Naive thymus-derived CD8-positive, alpha-beta T cell (primary cell): ENCODE measurements around the gene CAGE1. TPM values are rescaled to one million over a fixed set of nuclear protein-coding genes. Genes with fewer than 3 reads are reported as not detected.

Experiments used
- ATAC-seq, 2 donors: fragments of 150-1000 bp; cut with Tn5 transposase in 1 of 2; sonication (Bioruptor Pico), chemical (Tn5 transposase) in 1 of 2; 1 replicate in 1 of 2; 2 replicates in 1 of 2; pipeline ENCODE4 v1.10.0; 2021; ENCODE audit warnings: mild to moderate bottlenecking in 2 of 2, moderate library complexity in 2 of 2
- POLR2A ChIA-PET: fragments of 350-600 bp; sonication (Branson Sonifier 250); formaldehyde crosslinking; loops from one replicate; lab custom pipeline; 2021; ENCODE audit warnings: antibody characterized with exemption; lab: Charles Lee
- DNase-seq, 10 donors: peaks; one replicate each; pipeline versions ENCODE4 v3.0.0 to v3.0.0-alpha.2; 2020 to 2022
- H3K27ac Mint-ChIP-seq, 10 donors: one replicate each; pipeline ENCODE4 v1.8.0; 2020 to 2022; ENCODE audit warnings: mild to moderate bottlenecking in 10 of 10, mixed read lengths in 10 of 10, moderate library complexity in 4 of 10, inconsistent platforms in 1 of 10
- H3K27me3 Mint-ChIP-seq, 5 donors: one replicate each; pipeline ENCODE4 v1.8.0; 2021 to 2022; ENCODE audit warnings: mixed read lengths in 5 of 5
- H3K36me3 Mint-ChIP-seq, 3 donors: one replicate each; pipeline ENCODE4 v1.8.0; 2020 to 2022; ENCODE audit warnings: mixed read lengths in 3 of 3, mild to moderate bottlenecking in 2 of 3, inconsistent platforms in 1 of 3
- H3K4me1 Mint-ChIP-seq, 4 donors: one replicate each; pipeline ENCODE4 v1.8.0; 2021 to 2022; ENCODE audit warnings: mixed read lengths in 4 of 4
- H3K4me3 Mint-ChIP-seq, 10 donors: one replicate each; pipeline ENCODE4 v1.8.0; 2020 to 2022; ENCODE audit warnings: mild to moderate bottlenecking in 10 of 10, mixed read lengths in 10 of 10, moderate library complexity in 6 of 10, inconsistent platforms in 1 of 10
- H3K9me3 Mint-ChIP-seq, 9 donors: one replicate each; pipeline ENCODE4 v1.8.0; 2020 to 2022; ENCODE audit warnings: mixed read lengths in 9 of 9, mild to moderate bottlenecking in 3 of 9, inconsistent platforms in 1 of 9, moderate library complexity in 1 of 9
- polyA plus RNA-seq, 3 donors: library from polyadenylated mRNA; unstranded; fragments of 300-500 nt; fragmentation: Illumina TruSeq; gene quantifications; one replicate each; pipeline ENCODE4 v1.2.3, GENCODE V29; 2021
- total RNA-seq, 8 experiments: library from RNA in 2 of 8; stranded (reverse) in 2 of 8; gene quantifications; one replicate each; pipeline ENCODE4 v1.2.3 and lab custom pipeline; 2021 to 2026

CAGE1 gene
- total RNA-seq (under 1 TPM; 0.16 to 0.63 TPM), polyA plus RNA-seq (not detected), total RNA-seq (lab: John Stamatoyannopoulos, UW) (0.25 to 4.3 (median 1.0) reads per million in 6 experiments)

DNA sequence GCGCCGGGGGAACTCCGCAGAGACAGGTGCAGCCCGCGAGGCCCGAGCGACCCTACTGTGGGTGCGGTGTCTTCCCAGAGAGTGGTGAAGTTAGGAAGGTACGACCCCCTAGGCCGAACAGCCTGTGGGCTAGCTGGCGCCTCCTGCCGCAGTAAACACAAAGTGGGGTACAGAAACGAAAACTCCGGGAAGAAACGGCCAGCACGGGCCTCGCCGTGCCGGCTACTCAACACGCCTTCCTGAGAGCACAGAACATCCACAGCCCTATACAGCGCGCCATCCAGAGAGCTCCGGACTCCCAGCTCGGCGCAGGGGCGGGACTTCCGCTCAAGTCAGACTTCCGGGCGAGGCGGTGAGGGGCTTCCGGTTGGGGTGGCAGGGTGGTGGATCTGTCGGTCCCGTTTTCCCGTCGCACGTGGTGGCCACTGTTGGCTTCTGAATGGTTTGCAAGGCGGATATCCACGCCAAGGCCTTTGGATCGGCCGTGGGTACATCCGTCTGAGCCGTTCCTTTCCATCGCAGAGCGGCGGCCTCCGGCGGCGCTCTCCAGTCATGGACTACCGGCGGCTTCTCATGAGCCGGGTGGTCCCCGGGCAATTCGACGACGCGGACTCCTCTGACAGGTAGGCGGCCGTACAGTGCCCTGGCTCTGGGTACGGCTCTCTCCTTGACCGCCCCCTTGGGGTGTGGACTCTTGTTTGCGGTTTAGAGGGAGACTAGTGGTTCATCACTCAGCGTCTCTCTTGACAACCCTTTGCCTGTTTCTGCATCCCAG, at the start of gene CAGE1, which contains the start of gene RIOK1:
Gene CAGE1 (minus strand): TSS at position 292 of the 775 bp plus-strand sequence. CDS start 2,569 bp downstream, outside the sequence.
Gene RIOK1 (plus strand): TSS at position 358 of the 775 bp plus-strand sequence. CDS start 195 bp downstream, at position 553.
- peak within 1 kb of the TSS; percentile 94 to 100 (median 99) for H3K27ac Mint-ChIP-seq
- peak within 1 kb of the TSS; percentile 83 to 98 (median 96) for H3K4me3 Mint-ChIP-seq
- no peaks in the 10 kb centered on the region for H3K27me3 Mint-ChIP-seq
- no peaks in the 10 kb centered on the region for H3K9me3 Mint-ChIP-seq
- DNase-seq (peak; percentile 90 to 97 (median 93)), ATAC-seq (peak; percentile 89 to 92)
- POLR2A ChIA-PET: interaction anchor here (0.5 to 3.4 kb wide), 5 partner anchors 11 to 730 kb away, joined by 3 to 16 read pairs (median 8); partner anchors contain the start of genes SNRNP48 and SSR1
- peaks cover 0 to 25% (median 4%) of the 10 kb centered on the region in 3 donors for H3K36me3 Mint-ChIP-seq
- H3K4me1 Mint-ChIP-seq: peaks cover 26 to 52% (median 49%) of the 10 kb centered on the region in 4 donors

DNA sequence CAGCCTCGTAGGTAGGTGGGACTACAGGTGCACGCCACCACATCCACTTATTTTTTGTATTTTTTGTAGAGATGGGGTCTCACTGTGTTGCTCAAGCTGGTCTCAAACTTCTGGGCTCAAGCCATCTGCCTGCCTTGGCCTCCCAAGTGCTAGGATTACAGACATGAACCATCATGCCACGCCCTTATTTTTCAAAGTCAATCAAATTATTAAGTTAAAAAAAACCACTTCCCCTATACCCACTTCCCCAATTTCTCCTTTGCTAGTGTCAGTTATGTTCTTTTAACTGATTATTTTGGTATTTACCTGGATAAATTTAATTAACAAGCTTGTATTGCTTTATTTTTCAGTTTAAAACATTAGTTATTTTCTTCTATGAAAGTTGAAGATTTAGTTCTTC, 49.7 kb upstream of the CAGE1 start:
- peaks cover 0 to 13% (median 2%) of the 10 kb centered on the region in 5 donors for H3K27me3 Mint-ChIP-seq
- peaks cover 0 to 24% (median 17%) of the 10 kb centered on the region in 4 donors for H3K4me1 Mint-ChIP-seq
- peaks cover 0 to 19% (median 5%) of the 10 kb centered on the region in 3 donors for H3K36me3 Mint-ChIP-seq
- ATAC-seq: no peak
- H3K4me3 Mint-ChIP-seq: peak overlapping the region in 8 of 10 donors; percentile 20 to 80 (median 65)
- H3K9me3 Mint-ChIP-seq: peaks cover 0 to 19% (median 8%) of the 10 kb centered on the region in 9 donors
- POLR2A ChIA-PET: no interaction called here
- H3K27ac Mint-ChIP-seq: peak overlapping the region in 1 of 10 donors; percentile 62
- peak in 2 of 10 donors; percentile 8 to 16 for DNase-seq

DNA sequence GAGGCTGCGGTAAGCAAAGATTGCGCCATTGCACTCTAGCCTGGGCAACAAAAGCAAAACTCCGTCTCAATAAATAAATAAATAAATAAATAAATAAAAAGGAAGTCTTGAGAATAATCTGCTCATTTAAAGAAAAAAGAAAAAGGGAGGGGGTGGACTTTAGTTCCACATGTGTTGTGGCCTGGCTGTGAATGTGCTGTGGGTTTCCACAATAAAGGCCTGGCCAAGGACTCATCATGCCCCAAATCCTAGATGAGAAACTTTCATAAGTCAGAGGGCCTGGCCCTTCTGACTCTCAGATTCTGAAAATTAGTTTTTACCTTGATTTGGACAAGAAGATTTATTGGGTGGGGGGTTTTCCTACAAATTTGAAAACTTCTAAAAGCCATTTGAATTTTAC, 48.5 kb upstream of the CAGE1 start:
- no peak for ATAC-seq

DNA sequence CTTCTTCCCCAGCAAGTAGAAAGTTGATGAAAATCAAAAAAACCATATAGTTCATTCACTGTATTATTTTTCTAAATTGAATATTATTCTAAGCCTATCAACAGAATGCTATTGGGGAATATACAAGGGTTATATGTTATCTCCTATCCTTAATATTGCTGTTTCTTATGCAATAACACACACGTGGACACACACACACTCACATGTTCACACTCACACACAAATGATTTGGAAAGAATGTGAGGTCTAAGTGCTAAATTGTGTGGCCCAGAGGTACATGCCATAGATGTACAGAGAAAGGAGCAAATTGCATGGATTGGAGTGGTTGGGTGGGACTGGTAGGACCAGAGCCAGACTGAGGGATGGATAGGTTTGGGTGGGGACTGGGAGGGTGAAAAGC, 45.1 kb upstream of the CAGE1 start:
- POLR2A ChIA-PET: no interaction called here
- Mint-ChIP-seq H3K36me3 (peaks cover 0 to 19% (median 5%) of the 10 kb centered on the region in 3 donors), H3K4me1 (peaks cover 0 to 25% (median 13%) of the 10 kb centered on the region in 4 donors), H3K4me3 (no peak overlapping the region), H3K27me3 (peaks cover 0 to 26% (median 8%) of the 10 kb centered on the region in 5 donors), H3K27ac (no peak overlapping the region), H3K9me3 (peaks cover 0 to 15% (median 8%) of the 10 kb centered on the region in 9 donors)
- DNase-seq: no peak
- no peak for ATAC-seq

More for the DNA sequence above, 48.5 kb upstream of the CAGE1 start:
- POLR2A ChIA-PET: interaction anchor here (0.7 kb wide), 1 partner anchor 23 kb away, joined by 5 read pairs; no protein-coding TSS in a partner anchor
- no peak overlapping the region for H3K27ac Mint-ChIP-seq
- no peak for DNase-seq
- H3K36me3 Mint-ChIP-seq: peaks cover 0 to 19% (median 5%) of the 10 kb centered on the region in 3 donors
- H3K4me3 Mint-ChIP-seq: no peak overlapping the region
- H3K9me3 Mint-ChIP-seq: peaks cover 0 to 19% (median 8%) of the 10 kb centered on the region in 9 donors
- peaks cover 0 to 15% (median 1%) of the 10 kb centered on the region in 5 donors for H3K27me3 Mint-ChIP-seq
- H3K4me1 Mint-ChIP-seq: peaks cover 0 to 24% (median 17%) of the 10 kb centered on the region in 4 donors

DNA sequence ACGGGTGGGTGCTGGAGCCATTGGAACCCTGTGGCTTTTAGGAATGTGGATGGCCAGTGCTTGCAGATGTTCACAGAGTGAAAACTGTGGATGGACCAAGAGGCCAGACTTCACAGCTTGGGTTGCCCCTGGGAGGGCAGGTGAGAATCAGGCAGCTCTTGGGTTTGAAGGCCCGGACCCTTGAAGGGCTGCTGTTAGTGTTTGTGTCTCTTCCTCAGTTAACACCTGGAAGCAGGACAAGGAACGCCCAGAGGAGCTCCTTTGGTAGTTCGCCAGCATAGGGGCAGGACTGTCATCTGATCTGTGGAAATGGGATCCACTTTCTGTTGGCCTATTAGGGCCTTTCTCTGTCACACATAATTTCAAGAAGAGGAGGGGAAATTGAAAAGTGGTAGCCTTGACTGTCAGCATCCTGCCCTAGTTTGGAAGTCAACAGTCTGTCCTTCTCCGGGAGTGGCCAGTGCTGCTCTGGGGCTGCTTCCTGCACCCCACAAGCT, 43.6 kb upstream of the CAGE1 start:
- peaks cover 0 to 19% (median 5%) of the 10 kb centered on the region in 3 donors for H3K36me3 Mint-ChIP-seq
- no peak for DNase-seq
- no peak overlapping the region for H3K27ac Mint-ChIP-seq
- H3K9me3 Mint-ChIP-seq: peaks cover 0 to 15% (median 8%) of the 10 kb centered on the region in 9 donors
- ATAC-seq: no peak
- no peak overlapping the region for H3K4me3 Mint-ChIP-seq
- peaks cover 0 to 13% (median 2%) of the 10 kb centered on the region in 4 donors for H3K4me1 Mint-ChIP-seq
- peaks cover 0 to 26% (median 8%) of the 10 kb centered on the region in 5 donors for H3K27me3 Mint-ChIP-seq
- POLR2A ChIA-PET: no interaction called here

DNA sequence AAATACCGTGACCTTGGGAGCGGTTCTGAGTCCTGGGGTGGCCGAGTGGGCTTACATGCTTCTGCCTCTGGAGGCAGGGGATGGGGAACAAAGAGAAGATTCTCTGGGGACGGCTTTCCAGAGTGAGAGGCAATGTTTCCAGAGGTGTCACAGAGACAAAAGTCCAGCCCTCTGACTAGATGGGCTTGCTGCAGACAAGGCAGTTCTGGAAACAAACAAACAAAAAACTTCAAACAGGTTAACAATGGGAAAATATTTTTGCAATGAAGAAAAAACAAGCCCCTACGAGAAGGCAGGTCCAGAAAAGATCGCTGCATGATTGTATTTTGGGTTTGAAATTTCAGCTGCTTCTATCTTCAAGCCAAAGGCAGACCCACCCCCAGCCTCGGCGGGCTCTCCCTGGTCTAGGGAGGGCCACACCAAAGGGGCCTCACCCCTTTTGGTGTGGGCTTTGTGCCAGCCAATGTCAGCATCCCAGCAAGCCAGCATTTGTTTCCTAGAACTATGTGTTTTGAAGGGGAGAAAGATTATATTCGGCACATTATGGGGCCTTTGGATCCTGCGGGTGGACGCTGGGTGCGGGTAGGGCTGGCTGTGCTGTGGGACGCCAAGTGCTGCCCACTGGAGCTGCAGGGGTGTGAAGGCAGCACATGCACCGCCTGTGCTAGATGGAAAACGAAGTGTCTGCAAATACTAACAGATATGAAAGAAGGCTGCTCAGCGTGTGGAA, 43.0 kb upstream of the CAGE1 start:
- H3K4me1 Mint-ChIP-seq: peaks cover 0 to 11% (median 2%) of the 10 kb centered on the region in 4 donors
- H3K27ac Mint-ChIP-seq: no peak overlapping the region
- peaks cover 0 to 26% (median 8%) of the 10 kb centered on the region in 5 donors for H3K27me3 Mint-ChIP-seq
- DNase-seq (no peak), ATAC-seq (no peak)
- H3K4me3 Mint-ChIP-seq: no peak overlapping the region
- peaks cover 0 to 19% (median 5%) of the 10 kb centered on the region in 3 donors for H3K36me3 Mint-ChIP-seq
- peaks cover 0 to 15% (median 8%) of the 10 kb centered on the region in 9 donors for H3K9me3 Mint-ChIP-seq
- POLR2A ChIA-PET: no interaction called here

DNA sequence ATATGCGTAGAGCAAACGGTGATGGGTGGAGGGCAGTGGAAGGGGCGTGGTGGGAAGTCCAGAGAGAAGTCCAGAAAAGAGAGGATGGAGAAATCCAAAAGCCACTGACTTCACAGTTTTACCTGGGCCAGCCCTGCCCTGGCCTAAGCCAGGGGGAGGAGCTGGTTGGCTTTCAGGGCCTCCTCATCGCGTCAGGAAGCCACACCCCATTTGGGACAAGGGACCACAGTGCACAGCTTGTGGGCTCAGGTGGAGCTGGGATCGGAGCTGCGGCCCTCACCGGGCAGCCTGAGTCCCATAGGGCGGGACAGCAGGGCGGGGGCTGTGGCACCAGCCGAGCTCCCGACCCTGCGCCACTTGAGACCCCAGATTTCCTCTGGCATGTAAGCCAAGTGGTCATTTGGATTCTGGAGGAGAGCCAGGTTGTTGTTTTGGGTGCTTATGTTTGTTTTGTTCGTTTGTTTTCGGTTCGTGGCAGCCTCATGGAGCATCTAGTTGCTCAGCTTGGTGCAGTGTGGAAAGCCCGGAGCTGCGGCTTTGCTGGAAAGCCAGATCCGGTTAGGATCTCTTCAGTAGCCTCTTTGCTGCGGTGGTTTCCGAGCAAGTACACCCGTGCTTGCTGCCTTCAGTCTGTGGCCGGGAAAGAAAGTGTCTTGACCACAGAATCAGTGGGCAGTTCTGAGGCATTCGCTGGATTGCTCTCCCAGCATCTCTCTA, 42.3 kb upstream of the CAGE1 start:
- POLR2A ChIA-PET: no interaction called here
- DNase-seq (no peak), ATAC-seq (no peak)
- Mint-ChIP-seq H3K9me3 (peaks cover 0 to 15% (median 8%) of the 10 kb centered on the region in 9 donors), H3K4me3 (no peak overlapping the region), H3K27ac (no peak overlapping the region), H3K4me1 (peaks cover 0 to 9% (median 2%) of the 10 kb centered on the region in 4 donors), H3K27me3 (peaks cover 0 to 26% (median 8%) of the 10 kb centered on the region in 5 donors), H3K36me3 (peaks cover 0 to 19% (median 5%) of the 10 kb centered on the region in 3 donors)

DNA sequence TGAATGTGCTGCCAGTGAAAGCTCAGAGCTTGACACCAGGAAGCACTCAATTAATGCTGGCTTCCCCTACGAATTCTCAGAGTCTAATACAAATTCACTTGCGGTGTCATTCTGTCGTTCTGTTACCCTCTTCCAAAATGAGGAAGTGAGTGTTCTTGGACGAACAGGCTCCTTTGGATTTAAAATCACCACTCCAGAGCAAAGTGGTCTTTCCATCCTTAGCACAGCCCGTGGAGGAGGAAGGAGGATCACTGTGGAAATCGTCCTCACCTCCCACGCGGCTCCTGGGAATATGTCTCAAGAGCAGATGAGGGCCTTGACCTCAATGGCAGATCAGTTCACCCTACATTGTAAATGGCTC, 41.8 kb upstream of the CAGE1 start:
- DNase-seq: no peak
- POLR2A ChIA-PET: no interaction called here
- Mint-ChIP-seq H3K9me3 (peaks cover 0 to 15% (median 8%) of the 10 kb centered on the region in 9 donors), H3K27me3 (peaks cover 0 to 26% (median 8%) of the 10 kb centered on the region in 5 donors), H3K4me1 (peaks cover 0 to 9% (median 2%) of the 10 kb centered on the region in 4 donors), H3K27ac (no peak overlapping the region), H3K4me3 (no peak overlapping the region), H3K36me3 (peaks cover 0 to 19% (median 5%) of the 10 kb centered on the region in 3 donors)
- no peak for ATAC-seq

DNA sequence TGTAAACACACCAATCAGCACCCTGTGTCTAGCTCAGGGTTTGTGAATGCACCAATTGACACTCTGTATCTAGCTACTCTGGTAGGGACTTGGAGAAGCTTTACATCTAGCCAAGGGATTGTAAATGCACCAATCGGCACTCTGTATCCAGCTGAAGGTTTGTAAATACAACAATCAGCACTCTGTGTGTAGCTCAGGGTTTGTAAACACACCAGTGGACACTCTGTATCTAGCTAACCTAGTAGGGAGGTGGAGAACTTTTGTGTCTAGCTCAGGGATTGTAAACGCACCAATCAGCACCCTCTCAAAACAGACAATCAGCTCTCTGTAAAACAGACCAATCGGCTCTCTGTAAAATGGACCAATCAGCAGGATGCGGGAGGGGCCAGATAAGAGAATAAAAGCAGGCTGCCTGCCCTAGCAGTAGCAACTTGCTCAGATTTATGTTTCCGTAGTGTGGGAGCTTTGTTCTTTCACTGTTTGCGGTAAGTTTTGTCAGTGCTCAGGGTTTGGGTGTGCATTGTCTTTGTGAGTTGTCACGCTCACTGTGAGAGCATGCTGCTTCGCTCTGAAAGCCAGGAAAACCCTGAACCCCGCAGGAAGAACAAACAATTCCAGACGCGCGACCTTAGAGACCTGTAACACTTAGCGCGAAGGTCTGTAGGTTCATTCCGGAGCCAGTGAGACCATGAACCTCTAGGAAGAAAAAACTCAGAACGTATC, 37.1 kb upstream of the CAGE1 start:
- Mint-ChIP-seq H3K27me3 (peaks cover 0 to 6% (median 1%) of the 10 kb centered on the region in 5 donors), H3K27ac (no peak overlapping the region), H3K9me3 (no peaks in the 10 kb centered on the region), H3K36me3 (peaks cover 0 to 4% (median 0%) of the 10 kb centered on the region in 3 donors), H3K4me3 (peak overlapping the region in 3 of 10 donors; percentile 25 to 33 (median 33)), H3K4me1 (peaks cover 0 to 9% (median 3%) of the 10 kb centered on the region in 4 donors)
- ATAC-seq (no peak), DNase-seq (no peak)
- POLR2A ChIA-PET: no interaction called here

DNA sequence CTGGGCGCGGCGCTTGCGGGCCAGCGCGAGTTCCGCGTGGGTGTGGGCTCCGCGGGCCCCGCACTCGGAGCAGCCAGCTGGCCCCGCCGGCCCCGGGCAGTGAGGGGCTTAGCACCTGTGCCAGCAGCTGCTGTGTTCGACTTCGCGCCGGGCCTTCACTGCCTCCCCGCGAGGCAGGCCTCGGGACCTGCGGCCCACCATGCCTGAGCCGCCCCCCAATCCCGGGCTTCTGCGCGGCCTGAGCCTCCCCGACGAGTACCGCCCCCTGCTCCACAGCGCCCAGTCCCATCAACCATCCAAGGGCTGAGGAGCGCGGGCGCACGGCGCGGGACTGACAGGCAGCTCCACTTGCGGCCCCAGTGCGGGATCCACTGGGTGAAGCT, 36.3 kb upstream of the CAGE1 start:
- peaks cover 0 to 2% (median under 1%) of the 10 kb centered on the region in 4 donors for H3K4me1 Mint-ChIP-seq
- ATAC-seq (no peak), DNase-seq (no peak)
- H3K36me3 Mint-ChIP-seq: peaks cover 0 to 4% (median 0%) of the 10 kb centered on the region in 3 donors
- H3K27ac Mint-ChIP-seq: no peak overlapping the region
- no peak overlapping the region for H3K4me3 Mint-ChIP-seq
- no peaks in the 10 kb centered on the region for H3K9me3 Mint-ChIP-seq
- POLR2A ChIA-PET: no interaction called here
- H3K27me3 Mint-ChIP-seq: no peaks in the 10 kb centered on the region
